Measurements from ENCODE around the gene AKT1S1. TPM values are rescaled to one million over a fixed set of nuclear protein-coding genes. Genes with fewer than 3 reads are reported as not detected.

The AKT1S1 gene
- total RNA-seq, 2 experiments from 2014 or later: 15.1 to 15.8 TPM

- H3K27ac ChIP-seq (ENCODE audit: low read depth in 1 of 2, low read length in 2 of 2): peak overlapping the region; percentile 45 to 61
- peak; percentile 54 for ATAC-seq (ENCODE audit: poor library complexity)
- H3K4me1 Mint-ChIP-seq (ENCODE audit: low read depth): peaks cover 29% of the 10 kb centered on the region
Measured at GRCh38 chr19:49911381-49912145, 34.4 kb upstream of the AKT1S1 start.

GRCh38 chr19:49910179-49910578, 33.0 kb upstream of the AKT1S1 start:
- Histone ChIP-seq H3K4me1 (ENCODE audit: insufficient read depth, low read length) (peaks cover 19% of the 10 kb centered on the region), H3K4me3 (ENCODE audit: low read length) (no peak overlapping the region), H3K36me3 (ENCODE audit: insufficient read depth, low read length) (peaks cover 59% of the 10 kb centered on the region), H3K27ac (ENCODE audit: low read depth in 1 of 2, low read length in 2 of 2) (no peak overlapping the region), H3K27me3 (ENCODE audit: control insufficient read depth in 1 of 2, insufficient read depth in 2 of 2, low read length in 2 of 2) (no peaks in the 10 kb centered on the region), H3K9me3 (ENCODE audit: control insufficient read depth in 1 of 2, insufficient read depth in 1 of 2, low read length in 2 of 2) (no peaks in the 10 kb centered on the region)
- Mint-ChIP-seq H3K4me1 (ENCODE audit: low read depth) (peaks cover 26% of the 10 kb centered on the region), H3K4me3 (no peak overlapping the region), H3K36me3 (ENCODE audit: low read depth) (peaks cover 60% of the 10 kb centered on the region), H3K9me3 (no peaks in the 10 kb centered on the region), H3K27ac (no peak overlapping the region), H3K27me3 (no peaks in the 10 kb centered on the region)
- no peak for ATAC-seq (ENCODE audit: poor library complexity)
- POLR2A ChIA-PET: no interaction called here
- DNase-seq: no peak
- TF ChIP-seq, protein P1, sequence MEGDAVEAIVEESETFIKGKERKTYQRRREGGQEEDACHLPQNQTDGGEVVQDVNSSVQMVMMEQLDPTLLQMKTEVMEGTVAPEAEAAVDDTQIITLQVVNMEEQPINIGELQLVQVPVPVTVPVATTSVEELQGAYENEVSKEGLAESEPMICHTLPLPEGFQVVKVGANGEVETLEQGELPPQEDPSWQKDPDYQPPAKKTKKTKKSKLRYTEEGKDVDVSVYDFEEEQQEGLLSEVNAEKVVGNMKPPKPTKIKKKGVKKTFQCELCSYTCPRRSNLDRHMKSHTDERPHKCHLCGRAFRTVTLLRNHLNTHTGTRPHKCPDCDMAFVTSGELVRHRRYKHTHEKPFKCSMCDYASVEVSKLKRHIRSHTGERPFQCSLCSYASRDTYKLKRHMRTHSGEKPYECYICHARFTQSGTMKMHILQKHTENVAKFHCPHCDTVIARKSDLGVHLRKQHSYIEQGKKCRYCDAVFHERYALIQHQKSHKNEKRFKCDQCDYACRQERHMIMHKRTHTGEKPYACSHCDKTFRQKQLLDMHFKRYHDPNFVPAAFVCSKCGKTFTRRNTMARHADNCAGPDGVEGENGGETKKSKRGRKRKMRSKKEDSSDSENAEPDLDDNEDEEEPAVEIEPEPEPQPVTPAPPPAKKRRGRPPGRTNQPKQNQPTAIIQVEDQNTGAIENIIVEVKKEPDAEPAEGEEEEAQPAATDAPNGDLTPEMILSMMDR (IDR thresholded peaks at IDR 0.05): no peak
- CTCF ChIA-PET: no interaction called here
- intact Hi-C loops (cut with DNase I, micrococcal nuclease): no loop called here

More at GRCh38 chr19:49911381-49912145, 34.4 kb upstream of the AKT1S1 start:
- TF ChIP-seq, protein P1 (IDR thresholded peaks at IDR 0.05): no peak
- H3K27ac Mint-ChIP-seq: peak overlapping the region; percentile 87
- no peak overlapping the region for H3K4me3 ChIP-seq (ENCODE audit: low read length)
- peaks cover 19% of the 10 kb centered on the region for H3K4me1 ChIP-seq (ENCODE audit: insufficient read depth, low read length)
- no peaks in the 10 kb centered on the region for H3K27me3 ChIP-seq (ENCODE audit: control insufficient read depth in 1 of 2, insufficient read depth in 2 of 2, low read length in 2 of 2)
- ChIA-PET POLR2A (interaction anchor here (1.4 kb wide), 1 partner anchor 17 kb away, joined by 8 read pairs; the partner anchor contains the start of genes ATF5 and NUP62), CTCF (interaction anchor here (0.9 to 1.2 kb wide), 3 partner anchors 11 to 26 kb away, joined by 3 to 4 read pairs (median 3); no protein-coding TSS in a partner anchor)
- no peak overlapping the region for H3K4me3 Mint-ChIP-seq
- intact Hi-C loops (cut with DNase I, micrococcal nuclease): no loop called here
- peaks cover 66% of the 10 kb centered on the region for H3K36me3 ChIP-seq (ENCODE audit: insufficient read depth, low read length)
- H3K9me3 Mint-ChIP-seq: no peaks in the 10 kb centered on the region
- no peaks in the 10 kb centered on the region for H3K27me3 Mint-ChIP-seq
- no peaks in the 10 kb centered on the region for H3K9me3 ChIP-seq (ENCODE audit: control insufficient read depth in 1 of 2, insufficient read depth in 1 of 2, low read length in 2 of 2)
- H3K36me3 Mint-ChIP-seq (ENCODE audit: low read depth): peaks cover 66% of the 10 kb centered on the region
- DNase-seq: peak in 3 of 14 experiments; percentile 34 to 73 (median 68)

DNA sequence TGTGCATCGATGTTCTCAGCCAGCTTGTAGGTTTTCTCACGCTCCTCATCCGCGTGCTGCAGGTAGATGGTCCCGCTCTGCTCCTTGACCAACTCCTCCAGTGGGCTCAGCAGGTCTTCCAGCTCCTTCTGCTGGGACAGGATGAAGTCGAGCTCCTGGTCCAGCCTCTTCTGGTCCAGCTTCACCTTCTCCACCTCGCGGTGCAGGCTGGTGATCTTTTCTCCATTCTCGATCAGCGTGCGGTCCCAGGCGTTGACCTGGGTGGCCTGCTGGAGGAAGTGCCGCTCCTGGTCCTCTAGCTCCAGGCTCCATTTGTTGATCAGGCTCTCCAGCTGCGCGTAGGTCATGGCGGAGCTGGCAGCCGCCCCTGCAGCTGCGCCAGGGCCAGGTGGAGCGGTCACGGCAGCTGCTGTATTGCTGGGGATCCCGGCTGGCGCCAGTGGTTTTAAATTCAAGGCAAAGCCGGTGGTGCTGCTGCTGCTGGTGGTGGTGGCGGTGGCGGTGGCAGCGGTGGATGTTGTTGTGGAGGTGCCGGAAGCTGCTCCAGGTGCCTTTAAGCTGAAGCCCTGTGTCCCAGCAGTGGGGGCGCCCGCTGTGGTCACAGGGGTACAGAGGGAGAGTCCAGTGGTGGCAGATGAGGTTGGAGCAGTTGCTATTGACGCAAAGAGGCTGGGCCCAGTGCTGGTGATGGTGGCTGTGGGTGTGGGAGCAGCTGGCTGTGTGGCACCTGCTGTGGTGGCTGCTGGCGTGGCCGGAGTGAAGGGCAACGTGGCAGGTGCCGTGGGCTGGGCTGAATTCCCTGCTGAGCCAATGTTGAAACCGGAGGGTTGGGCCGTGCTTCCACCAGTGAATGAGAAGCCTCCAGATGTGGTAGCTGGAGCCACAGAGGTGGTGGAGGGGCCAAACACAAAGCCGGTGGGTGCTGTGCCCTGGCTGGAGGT, 31.6 kb upstream of the AKT1S1 start:
- Mint-ChIP-seq H3K4me3 (no peak overlapping the region), H3K27me3 (no peaks in the 10 kb centered on the region), H3K36me3 (ENCODE audit: low read depth) (peaks cover 49% of the 10 kb centered on the region), H3K4me1 (ENCODE audit: low read depth) (peaks cover 23% of the 10 kb centered on the region), H3K27ac (no peak overlapping the region), H3K9me3 (no peaks in the 10 kb centered on the region)
- TF ChIP-seq, protein P1 (IDR thresholded peaks at IDR 0.05): no peak
- H3K36me3 ChIP-seq (ENCODE audit: insufficient read depth, low read length): peaks cover 48% of the 10 kb centered on the region
- H3K27me3 ChIP-seq (ENCODE audit: control insufficient read depth in 1 of 2, insufficient read depth in 2 of 2, low read length in 2 of 2): no peaks in the 10 kb centered on the region
- ATAC-seq (ENCODE audit: poor library complexity) (no peak), DNase-seq (no peak)
- no peak overlapping the region for H3K27ac ChIP-seq (ENCODE audit: low read depth in 1 of 2, low read length in 2 of 2)
- H3K4me3 ChIP-seq (ENCODE audit: low read length): no peak overlapping the region
- intact Hi-C loops (cut with DNase I, micrococcal nuclease): no loop called here
- no peaks in the 10 kb centered on the region for H3K9me3 ChIP-seq (ENCODE audit: control insufficient read depth in 1 of 2, insufficient read depth in 1 of 2, low read length in 2 of 2)
- H3K4me1 ChIP-seq (ENCODE audit: insufficient read depth, low read length): peaks cover 19% of the 10 kb centered on the region
- ChIA-PET POLR2A (no interaction called here), CTCF (no interaction called here)
